NAMALWA (cell line): ENCODE data around the gene RPS27A.
A peak's percentile ranks its signal among the peaks of the same experiment; 100 is the strongest.
"Not testable (repeated sequence)": the region's sequence is repeated elsewhere in the genome, so short reads cannot be mapped to it uniquely, and the experiment has no call there.

ENCODE experiments used
- DNase-seq: peaks from one replicate; pipeline ENCODE4 v3.0.0-alpha.2; 2015; ENCODE audit warnings: low spot score

Gene RPS27A

GRCh38 chr2:55232084-55232862, at the start of gene RPS27A, which contains the start of gene CLHC1:
Gene RPS27A (plus strand): TSS chr2:55232688. CDS start chr2:55232825, 137 bp downstream.
Gene CLHC1 (minus strand): TSS chr2:55232293. CDS start chr2:55222411, 9,882 bp downstream.
- peak; percentile 91 for DNase-seq

GRCh38 chr2:55186837-55187236, 45.7 kb upstream of the RPS27A start:
- not testable (repeated sequence) for DNase-seq

GRCh38 chr2:55191888-55192287, 40.6 kb upstream of the RPS27A start:
- DNase-seq: not testable (repeated sequence)

GRCh38 chr2:55196526-55196925, 36.0 kb upstream of the RPS27A start:
- DNase-seq: no peak

- DNase-seq: no peak
Observed at GRCh38 chr2:55200416-55200815, 32.1 kb upstream of the RPS27A start.

- no peak for DNase-seq
Observed at GRCh38 chr2:55204536-55204935, 28.0 kb upstream of the RPS27A start.

- no peak for DNase-seq
Observed at GRCh38 chr2:55204950-55205349, 27.5 kb upstream of the RPS27A start.

GRCh38 chr2:55213822-55214221, 18.7 kb upstream of the RPS27A start:
- DNase-seq: no peak

GRCh38 chr2:55223958-55224760, 8.3 kb upstream of the RPS27A start:
- DNase-seq: no peak

- DNase-seq: no peak
Observed at GRCh38 chr2:55224761-55225261, 7.7 kb upstream of the RPS27A start.

- DNase-seq: no peak
Observed at GRCh38 chr2:55225481-55226020, 6.9 kb upstream of the RPS27A start.

GRCh38 chr2:55227437-55228225, 4.9 kb upstream of the RPS27A start:
- DNase-seq: not testable (repeated sequence)

GRCh38 chr2:55228226-55228563, 4.3 kb upstream of the RPS27A start:
- no peak for DNase-seq

GRCh38 chr2:55229221-55229620, 3.3 kb upstream of the RPS27A start:
- no peak for DNase-seq

GRCh38 chr2:55230551-55230950, 1.9 kb upstream of the RPS27A start:
- no peak for DNase-seq

GRCh38 chr2:55231546-55232083, 873 bp upstream of the RPS27A start:
- DNase-seq: no peak

GRCh38 chr2:55232863-55233657, 572 bp downstream of the RPS27A start:
- DNase-seq: peak; percentile 49

- no peak for DNase-seq
Observed at GRCh38 chr2:55233658-55233940, 1.1 kb downstream of the RPS27A start.

- DNase-seq: no peak
Observed at GRCh38 chr2:55235724-55236538, 3.4 kb downstream of the RPS27A start.

- DNase-seq: peak; percentile 33
Observed at GRCh38 chr2:55236992-55237543, 4.6 kb downstream of the RPS27A start.
